ENCODE data around the gene CD300H.
"Not testable (repeated sequence)": the region's sequence is repeated elsewhere in the genome, so short reads cannot be mapped to it uniquely, and the experiment has no call there.

The CD300H gene

GRCh38 chr17:74521701-74522201 is 45.6 kb downstream of the CD300H start:
- no peak overlapping the region for H2AFZ ChIP-seq (ENCODE audit: low read length)
- no peak overlapping the region for H3K4me3 ChIP-seq (ENCODE audit: low read depth, low read length, poor library complexity, severe bottlenecking)
- H3K27me3 ChIP-seq (ENCODE audit: insufficient read depth, low read length), result no peaks in the 10 kb centered on the region
- no peaks in the 10 kb centered on the region for H3K36me3 ChIP-seq (ENCODE audit: insufficient read depth, low read length)
- no peak overlapping the region for H3K4me2 ChIP-seq (ENCODE audit: low read length)
- no peaks in the 10 kb centered on the region for H3F3A ChIP-seq (ENCODE audit: insufficient read depth, low read length)
- H4K20me1 ChIP-seq (ENCODE audit: insufficient read depth, low read length), result no peaks in the 10 kb centered on the region
- no peak overlapping the region for H3K9ac ChIP-seq (ENCODE audit: low read length)
- TF ChIP-seq, protein P1, sequence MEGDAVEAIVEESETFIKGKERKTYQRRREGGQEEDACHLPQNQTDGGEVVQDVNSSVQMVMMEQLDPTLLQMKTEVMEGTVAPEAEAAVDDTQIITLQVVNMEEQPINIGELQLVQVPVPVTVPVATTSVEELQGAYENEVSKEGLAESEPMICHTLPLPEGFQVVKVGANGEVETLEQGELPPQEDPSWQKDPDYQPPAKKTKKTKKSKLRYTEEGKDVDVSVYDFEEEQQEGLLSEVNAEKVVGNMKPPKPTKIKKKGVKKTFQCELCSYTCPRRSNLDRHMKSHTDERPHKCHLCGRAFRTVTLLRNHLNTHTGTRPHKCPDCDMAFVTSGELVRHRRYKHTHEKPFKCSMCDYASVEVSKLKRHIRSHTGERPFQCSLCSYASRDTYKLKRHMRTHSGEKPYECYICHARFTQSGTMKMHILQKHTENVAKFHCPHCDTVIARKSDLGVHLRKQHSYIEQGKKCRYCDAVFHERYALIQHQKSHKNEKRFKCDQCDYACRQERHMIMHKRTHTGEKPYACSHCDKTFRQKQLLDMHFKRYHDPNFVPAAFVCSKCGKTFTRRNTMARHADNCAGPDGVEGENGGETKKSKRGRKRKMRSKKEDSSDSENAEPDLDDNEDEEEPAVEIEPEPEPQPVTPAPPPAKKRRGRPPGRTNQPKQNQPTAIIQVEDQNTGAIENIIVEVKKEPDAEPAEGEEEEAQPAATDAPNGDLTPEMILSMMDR (IDR thresholded peaks at IDR 0.05; ENCODE audit: low read length), result no peak
- no peak for TF ChIP-seq EZH2 (IDR thresholded peaks at IDR 0.05; ENCODE audit: borderline replicate concordance, low read length)
- no peaks in the 10 kb centered on the region for H3K4me1 ChIP-seq (ENCODE audit: insufficient read depth, low read length, severe bottlenecking)
- no peaks in the 10 kb centered on the region for H3K79me2 ChIP-seq (ENCODE audit: insufficient read depth, low read length)
- no peak overlapping the region for H3K27ac ChIP-seq (ENCODE audit: low read depth, low read length, poor library complexity, severe bottlenecking)
- no peaks in the 10 kb centered on the region for H3K9me2 ChIP-seq (ENCODE audit: low read depth, low read length)
- no peaks in the 10 kb centered on the region for H3K9me3 ChIP-seq (ENCODE audit: low read length)

DNA sequence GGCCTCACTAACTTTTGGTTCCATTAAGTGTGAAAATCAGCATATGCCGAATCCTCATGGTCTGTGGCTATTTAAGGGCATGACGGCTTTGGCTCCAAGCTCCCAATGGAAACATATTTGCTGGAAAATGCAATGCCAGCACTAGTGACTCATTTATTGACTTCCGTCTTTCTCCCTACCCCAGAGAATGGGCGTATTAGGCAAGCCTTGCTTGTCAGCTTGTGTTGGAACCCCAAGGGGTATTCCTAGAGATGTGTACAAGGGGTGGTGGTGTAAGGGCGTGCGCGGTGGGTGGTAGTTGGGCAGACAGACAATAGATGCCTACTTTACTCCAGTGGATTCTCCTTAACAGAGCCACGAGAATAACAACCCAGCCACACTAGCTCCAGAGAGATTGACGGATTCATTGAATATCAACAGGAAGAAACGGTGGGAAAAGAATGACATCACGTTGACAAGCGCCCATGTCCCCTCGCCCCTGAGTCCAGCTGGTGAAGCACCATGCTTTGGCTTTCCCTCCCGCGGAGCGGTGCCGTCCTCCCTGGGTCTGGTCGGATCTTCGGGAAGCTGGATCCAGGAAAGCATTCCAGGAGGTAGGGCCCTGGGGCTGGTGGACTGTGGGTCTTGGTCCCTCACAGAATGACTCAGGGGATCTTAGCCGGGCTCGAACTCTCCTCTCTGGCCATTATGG is 46.4 kb downstream of the CD300H start:
- no peaks in the 10 kb centered on the region for H3K4me1 ChIP-seq (ENCODE audit: insufficient read depth, low read length, severe bottlenecking)
- no peaks in the 10 kb centered on the region for H3K36me3 ChIP-seq (ENCODE audit: insufficient read depth, low read length)
- H4K20me1 ChIP-seq (ENCODE audit: insufficient read depth, low read length), result no peaks in the 10 kb centered on the region
- H3K4me2 ChIP-seq (ENCODE audit: low read length), result no peak overlapping the region
- H3K27ac ChIP-seq (ENCODE audit: low read depth, low read length, poor library complexity, severe bottlenecking), result no peak overlapping the region
- no peaks in the 10 kb centered on the region for H3K9me3 ChIP-seq (ENCODE audit: low read length)
- H3K9ac ChIP-seq (ENCODE audit: low read length), result no peak overlapping the region
- H3K9me2 ChIP-seq (ENCODE audit: low read depth, low read length), result no peaks in the 10 kb centered on the region
- H3K27me3 ChIP-seq (ENCODE audit: insufficient read depth, low read length), result no peaks in the 10 kb centered on the region
- H2AFZ ChIP-seq (ENCODE audit: low read length), result no peak overlapping the region
- no peaks in the 10 kb centered on the region for H3K79me2 ChIP-seq (ENCODE audit: insufficient read depth, low read length)
- TF ChIP-seq, protein P1 (IDR thresholded peaks at IDR 0.05; ENCODE audit: low read length), result no peak
- no peak for TF ChIP-seq EZH2 (IDR thresholded peaks at IDR 0.05; ENCODE audit: borderline replicate concordance, low read length)
- H3F3A ChIP-seq (ENCODE audit: insufficient read depth, low read length), result no peaks in the 10 kb centered on the region
- H3K4me3 ChIP-seq (ENCODE audit: low read depth, low read length, poor library complexity, severe bottlenecking), result no peak overlapping the region

DNA sequence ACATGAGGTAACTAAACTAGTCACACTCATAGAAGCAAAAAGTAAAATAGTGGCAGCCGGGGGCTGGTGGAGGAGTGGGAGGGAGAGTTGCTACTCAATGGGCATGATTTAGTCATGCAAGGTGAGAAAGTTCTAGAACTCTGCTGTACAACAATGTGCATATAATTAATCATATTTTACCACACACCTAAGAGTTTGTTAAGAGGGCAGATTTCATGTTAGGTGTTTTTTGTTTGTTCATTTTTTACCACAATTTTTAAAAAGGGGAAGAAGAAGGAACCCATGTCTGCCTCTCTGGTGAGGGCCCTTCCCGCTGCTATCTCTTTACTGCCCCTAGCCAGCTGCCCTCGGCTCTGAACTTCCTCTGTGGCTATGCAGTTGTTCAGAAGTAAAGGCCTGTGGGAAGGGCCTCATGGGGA is 47.3 kb downstream of the CD300H start:
- TF ChIP-seq, protein P1 (IDR thresholded peaks at IDR 0.05; ENCODE audit: low read length), result no peak
- no peak for TF ChIP-seq EZH2 (IDR thresholded peaks at IDR 0.05; ENCODE audit: borderline replicate concordance, low read length)
- H3K4me1 ChIP-seq (ENCODE audit: insufficient read depth, low read length, severe bottlenecking), result no peaks in the 10 kb centered on the region
- no peaks in the 10 kb centered on the region for H3K36me3 ChIP-seq (ENCODE audit: insufficient read depth, low read length)
- H3K27me3 ChIP-seq (ENCODE audit: insufficient read depth, low read length), result no peaks in the 10 kb centered on the region
- no peaks in the 10 kb centered on the region for H3K9me2 ChIP-seq (ENCODE audit: low read depth, low read length)
- no peaks in the 10 kb centered on the region for H4K20me1 ChIP-seq (ENCODE audit: insufficient read depth, low read length)
- H2AFZ ChIP-seq (ENCODE audit: low read length), result no peak overlapping the region
- no peak overlapping the region for H3K4me3 ChIP-seq (ENCODE audit: low read depth, low read length, poor library complexity, severe bottlenecking)
- no peak overlapping the region for H3K4me2 ChIP-seq (ENCODE audit: low read length)
- H3K79me2 ChIP-seq (ENCODE audit: insufficient read depth, low read length), result no peaks in the 10 kb centered on the region
- H3K9ac ChIP-seq (ENCODE audit: low read length), result no peak overlapping the region
- H3K9me3 ChIP-seq (ENCODE audit: low read length), result no peaks in the 10 kb centered on the region
- H3F3A ChIP-seq (ENCODE audit: insufficient read depth, low read length), result no peaks in the 10 kb centered on the region
- no peak overlapping the region for H3K27ac ChIP-seq (ENCODE audit: low read depth, low read length, poor library complexity, severe bottlenecking)

GRCh38 chr17:74518413-74518981 is 48.8 kb downstream of the CD300H start:
- not testable (repeated sequence) for H3K4me2 ChIP-seq (ENCODE audit: low read length); H3K27me3 ChIP-seq (ENCODE audit: insufficient read depth, low read length); H3K4me3 ChIP-seq (ENCODE audit: low read depth, low read length, poor library complexity, severe bottlenecking); H3K9ac ChIP-seq (ENCODE audit: low read length); H3F3A ChIP-seq (ENCODE audit: insufficient read depth, low read length); H3K9me2 ChIP-seq (ENCODE audit: low read depth, low read length); H2AFZ ChIP-seq (ENCODE audit: low read length); H3K4me1 ChIP-seq (ENCODE audit: insufficient read depth, low read length, severe bottlenecking); H3K36me3 ChIP-seq (ENCODE audit: insufficient read depth, low read length); H3K27ac ChIP-seq (ENCODE audit: low read depth, low read length, poor library complexity, severe bottlenecking); H4K20me1 ChIP-seq (ENCODE audit: insufficient read depth, low read length); H3K79me2 ChIP-seq (ENCODE audit: insufficient read depth, low read length); H3K9me3 ChIP-seq (ENCODE audit: low read length)
